GM20431 (cell line): Measurements from ENCODE around the gene RAB40B.
"Not testable (repeated sequence)": the region's sequence is repeated elsewhere in the genome, so short reads cannot be mapped to it uniquely, and the experiment has no call there.

Experiments
- in situ Hi-C: fragments of 300-500 bp; cut with MseI, MboI; formaldehyde crosslinking; loops from one replicate; pipeline ENCODE4 v1.15.0; 2020; ENCODE audit warnings: low sequenced_read_pairs; ENCODE audit not compliant: unreplicated experiment

Gene RAB40B

GRCh38 chr17:82657926-82658325 is 40.6 kb downstream of the RAB40B start:
- in situ Hi-C loops: no loop called here

GRCh38 chr17:82656266-82656665 is 42.2 kb downstream of the RAB40B start:
- in situ Hi-C loops: no loop called here

GRCh38 chr17:82655523-82655922 is 43.0 kb downstream of the RAB40B start:
- in situ Hi-C loops: no loop called here

- in situ Hi-C loops: no loop called here
Observed at GRCh38 chr17:82655038-82655479, 43.4 kb downstream of the RAB40B start.

GRCh38 chr17:82654611-82655010 is 43.9 kb downstream of the RAB40B start:
- in situ Hi-C loops: not testable (repeated sequence)

- in situ Hi-C loops: no loop called here
Observed at GRCh38 chr17:82653651-82654528, 44.6 kb downstream of the RAB40B start.

- in situ Hi-C loops: no loop called here
Observed at GRCh38 chr17:82650723-82651122, 47.8 kb downstream of the RAB40B start.

GRCh38 chr17:82649501-82650261 is 48.8 kb downstream of the RAB40B start:
- in situ Hi-C loops: no loop called here

- in situ Hi-C loops: no loop called here
Observed at GRCh38 chr17:82648742-82649331, 49.7 kb downstream of the RAB40B start.

GRCh38 chr17:82648165-82648668 is 50.3 kb downstream of the RAB40B start, which contains the start of gene WDR45B:
Gene WDR45B (minus strand): TSS chr17:82648444. CDS start chr17:82648340, 104 bp downstream.
- in situ Hi-C loops: no loop called here

GRCh38 chr17:82647593-82648164 is 50.8 kb downstream of the RAB40B start:
- in situ Hi-C loops: no loop called here

- in situ Hi-C loops: no loop called here
Observed at GRCh38 chr17:82645516-82645915, 53.0 kb downstream of the RAB40B start.

- in situ Hi-C loops: no loop called here
Observed at GRCh38 chr17:82644148-82644547, 54.4 kb downstream of the RAB40B start.

- in situ Hi-C loops: no loop called here
Observed at GRCh38 chr17:82642022-82642421, 56.5 kb downstream of the RAB40B start.

GRCh38 chr17:82640036-82640435 is 58.5 kb downstream of the RAB40B start:
- in situ Hi-C loops: no loop called here

- in situ Hi-C loops: no loop called here
Observed at GRCh38 chr17:82639628-82640027, 58.9 kb downstream of the RAB40B start.

GRCh38 chr17:82638183-82638773 is 60.2 kb downstream of the RAB40B start:
- in situ Hi-C loops: no loop called here

GRCh38 chr17:82636626-82637598 is 61.6 kb downstream of the RAB40B start:
- in situ Hi-C loops: no loop called here

- in situ Hi-C loops: no loop called here
Observed at GRCh38 chr17:82633343-82633742, 65.2 kb downstream of the RAB40B start.
